Right renal cortex interstitium (tissue), 3 donors: ENCODE data around the gene E2F1. TPM values are rescaled to one million over a fixed set of nuclear protein-coding genes. Genes with fewer than 3 reads are reported as not detected.

Source experiments
- DNase-seq, 3 donors: peaks; one replicate each; pipeline ENCODE4 v3.0.0-alpha.2; 2013; ENCODE audit warnings: low read depth in 3 of 3, low spot score in 2 of 3
- polyA plus RNA-seq, 3 donors: library from polyadenylated mRNA; unstranded; fragments of 120-200 nt; gene quantifications; one replicate each; pipeline ENCODE4 v1.2.1, GENCODE V29; 2013; ENCODE audit not compliant: insufficient read length in 3 of 3

The E2F1 gene, protein sequence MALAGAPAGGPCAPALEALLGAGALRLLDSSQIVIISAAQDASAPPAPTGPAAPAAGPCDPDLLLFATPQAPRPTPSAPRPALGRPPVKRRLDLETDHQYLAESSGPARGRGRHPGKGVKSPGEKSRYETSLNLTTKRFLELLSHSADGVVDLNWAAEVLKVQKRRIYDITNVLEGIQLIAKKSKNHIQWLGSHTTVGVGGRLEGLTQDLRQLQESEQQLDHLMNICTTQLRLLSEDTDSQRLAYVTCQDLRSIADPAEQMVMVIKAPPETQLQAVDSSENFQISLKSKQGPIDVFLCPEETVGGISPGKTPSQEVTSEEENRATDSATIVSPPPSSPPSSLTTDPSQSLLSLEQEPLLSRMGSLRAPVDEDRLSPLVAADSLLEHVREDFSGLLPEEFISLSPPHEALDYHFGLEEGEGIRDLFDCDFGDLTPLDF
- polyA plus RNA-seq: 10 to 100 TPM; 11.0 to 11.4 (median 11.3) TPM

DNA sequence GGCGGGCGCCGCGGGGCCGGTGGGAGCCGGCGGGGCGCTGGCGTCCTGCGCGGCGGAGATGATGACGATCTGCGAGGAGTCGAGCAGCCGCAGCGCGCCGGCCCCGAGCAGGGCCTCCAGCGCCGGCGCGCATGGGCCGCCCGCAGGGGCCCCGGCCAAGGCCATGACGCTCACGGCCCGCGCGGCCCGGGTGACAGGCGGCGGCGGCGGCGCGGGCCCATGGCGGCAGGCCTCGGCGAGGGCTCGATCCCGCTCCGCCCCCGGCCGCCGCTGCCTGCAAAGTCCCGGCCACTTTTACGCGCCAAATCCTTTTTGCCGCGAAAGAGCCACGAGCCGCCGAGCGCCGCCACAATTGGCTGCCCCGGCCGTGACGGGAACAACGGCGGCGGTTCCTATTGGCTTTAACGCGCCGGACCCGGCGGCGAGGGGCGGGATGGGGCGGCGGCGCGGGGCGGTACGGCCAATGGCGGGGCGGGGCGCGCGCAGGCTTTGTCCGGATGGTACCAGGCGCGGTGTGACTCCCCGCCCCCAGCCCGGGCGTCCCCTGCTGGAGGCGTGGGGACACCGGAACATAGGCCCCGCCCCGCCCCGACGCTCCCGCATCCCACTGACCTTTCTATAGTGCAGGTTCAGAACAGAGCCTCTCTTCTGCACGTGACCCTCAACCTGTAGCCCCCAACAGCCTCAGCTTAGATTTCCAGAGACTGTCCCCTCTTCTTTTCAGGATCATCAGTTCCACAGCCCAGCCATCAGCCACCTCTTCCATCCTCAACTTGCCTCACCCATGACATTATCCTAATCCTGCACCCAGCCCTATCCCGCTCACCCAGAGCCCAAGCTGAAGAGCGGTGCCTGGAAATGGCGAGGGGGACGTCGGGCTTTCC lies at the start of gene E2F1:
E2F1 (minus strand) TSS at position 286 of the 884 bp plus-strand sequence; CDS start at position 165, 121 bp downstream.
- DNase-seq: peak in 2 of 3 donors; percentile 83 to 85

DNA sequence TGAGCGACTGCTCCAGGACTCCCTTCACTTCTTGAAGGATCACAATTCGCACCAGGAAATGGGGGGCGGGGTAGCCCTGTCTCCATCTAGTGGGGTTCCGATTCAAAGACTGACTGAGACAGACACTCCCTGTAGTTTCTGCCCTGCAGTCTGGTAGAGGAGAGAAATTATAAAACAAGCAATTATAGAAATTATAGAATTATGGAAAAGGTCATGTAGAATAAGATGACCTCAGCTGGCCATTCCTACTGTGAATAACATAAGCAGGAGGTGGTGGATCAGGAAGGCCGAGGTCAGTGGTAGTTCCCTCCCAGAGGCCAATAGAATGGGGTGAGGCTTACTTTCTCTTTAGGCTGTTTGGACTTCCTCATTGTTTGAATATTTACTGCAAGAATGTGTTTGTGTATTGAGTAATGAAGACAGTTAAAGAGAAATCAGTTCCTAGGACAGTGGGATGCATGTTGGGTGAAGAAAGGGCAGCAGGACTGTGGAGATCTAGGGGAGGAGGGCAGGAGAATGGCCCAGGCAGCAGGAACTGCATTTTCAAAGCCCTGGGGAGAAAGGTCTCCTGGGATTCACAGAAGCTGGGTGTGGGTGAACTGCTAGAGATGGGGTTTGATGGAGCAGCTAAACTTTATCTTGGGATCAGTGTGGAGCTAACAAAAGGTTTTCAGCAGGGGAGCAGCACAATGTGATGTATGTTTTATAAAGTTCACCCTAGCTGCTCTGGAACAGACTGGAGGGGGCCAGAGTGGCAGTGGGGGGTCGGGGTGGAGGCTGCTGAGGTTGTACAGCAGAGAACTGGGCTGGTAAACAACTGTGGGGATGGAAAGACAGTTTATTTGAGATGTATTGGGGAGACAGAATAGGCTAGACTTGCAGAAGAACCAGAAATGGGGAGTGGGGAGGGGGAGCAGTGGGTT lies 47.7 kb upstream of the E2F1 start:
- DNase-seq: peak in 1 of 3 donors; percentile 23

DNA sequence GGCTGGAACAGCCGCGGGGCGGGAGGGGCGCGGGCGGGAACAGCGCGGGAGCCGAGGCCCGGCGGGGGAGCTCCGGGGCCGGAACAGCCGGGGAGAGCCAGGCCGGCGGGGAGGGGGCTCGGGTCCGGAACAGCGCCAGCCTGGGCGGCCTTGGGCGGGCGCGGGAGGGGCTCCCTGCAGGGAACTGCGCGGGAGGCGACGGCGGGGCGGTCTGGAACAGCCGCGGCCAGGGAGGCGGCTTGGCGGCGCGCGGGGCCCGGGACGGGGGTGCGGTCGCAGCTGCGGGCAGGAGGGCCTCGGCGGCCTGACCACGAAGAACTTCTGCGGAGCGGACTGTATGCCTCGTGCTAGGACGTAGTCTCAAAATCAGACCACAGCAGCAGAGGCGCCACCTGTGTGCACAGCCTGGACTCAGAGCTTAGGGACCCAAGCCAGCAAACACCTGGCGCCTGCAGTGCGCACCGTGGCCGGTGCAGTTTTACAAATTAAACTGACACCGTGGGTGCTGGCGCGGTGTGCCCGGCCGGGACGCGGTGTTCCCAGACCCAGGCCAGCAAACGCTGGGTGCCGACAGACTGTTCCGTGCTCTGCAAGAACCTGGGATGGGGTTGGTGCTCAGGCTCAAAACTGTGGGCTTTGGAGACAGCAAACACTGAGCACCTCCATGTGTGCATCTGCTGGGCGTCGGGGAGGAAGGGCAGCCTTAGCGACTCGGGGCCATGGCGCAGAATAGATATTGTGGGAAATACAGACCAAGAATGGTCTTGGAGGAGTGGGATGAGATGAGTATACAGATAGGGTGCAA lies 46.2 kb upstream of the E2F1 start:
- peak in 2 of 3 donors; percentile 53 to 75 for DNase-seq

DNA sequence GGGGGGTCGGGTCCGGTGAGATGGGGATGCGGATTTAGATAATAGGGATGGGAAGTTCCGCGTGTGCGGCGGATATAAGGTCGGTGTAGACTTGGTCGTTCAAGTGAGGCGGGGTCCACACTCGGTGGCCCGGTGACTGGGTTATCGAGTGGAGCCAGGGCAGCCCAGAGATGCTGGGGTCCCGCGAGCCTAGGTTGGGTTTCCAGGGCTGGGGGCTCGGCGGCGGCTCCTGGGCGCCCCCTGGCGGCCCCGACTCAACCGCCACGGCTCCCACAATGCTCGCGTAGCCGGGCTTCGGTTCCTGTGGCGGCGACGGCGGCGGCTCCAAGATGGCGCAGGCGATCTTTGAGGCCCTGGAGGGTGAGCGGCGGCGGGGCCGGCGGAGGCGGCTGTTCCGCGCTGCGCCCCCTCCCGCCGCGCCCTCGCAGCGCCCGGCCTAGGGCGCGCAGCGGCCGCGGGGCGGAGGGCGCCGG lies 45.5 kb upstream of the E2F1 start, which contains the start of gene ZNF341:
ZNF341 (plus strand) TSS at position 304 of the 473 bp plus-strand sequence; CDS start at position 330, 26 bp downstream.
- DNase-seq: peak in 2 of 3 donors; percentile 20 to 84

DNA sequence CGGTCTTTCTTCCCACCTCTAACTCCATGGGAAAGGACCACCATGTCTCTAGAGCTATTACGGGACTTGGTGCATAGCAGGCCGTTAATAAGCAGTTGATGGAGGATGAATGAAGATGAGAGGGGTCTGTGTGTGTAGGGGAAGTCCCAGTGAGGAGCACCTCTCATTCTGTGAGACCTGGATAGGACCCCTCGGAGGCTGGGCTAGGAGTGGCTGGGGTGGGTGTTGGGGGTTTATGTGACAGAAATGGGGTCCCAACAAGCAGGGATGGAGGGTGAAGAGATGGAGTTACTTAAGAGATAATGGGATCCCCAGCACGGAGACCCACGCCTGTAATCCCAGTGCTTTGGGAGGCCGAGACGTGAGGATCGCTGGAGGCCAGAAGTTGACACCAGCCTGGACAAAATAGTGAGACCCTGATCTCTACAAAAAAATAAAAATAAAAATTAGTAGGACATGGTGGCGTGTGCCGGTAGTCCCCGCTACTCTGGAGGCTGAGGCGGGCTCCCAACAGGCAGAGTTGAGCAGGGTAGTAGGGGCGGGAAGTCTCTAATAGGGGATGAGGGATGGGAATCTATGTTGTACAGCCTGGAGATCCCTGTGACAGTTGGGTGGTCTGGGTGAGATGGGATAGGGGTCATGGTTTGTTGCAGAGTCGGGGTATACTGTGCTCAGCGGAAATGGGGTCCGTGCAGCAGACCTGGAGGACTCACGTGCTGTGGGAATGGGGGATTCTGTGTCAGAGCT lies 44.9 kb upstream of the E2F1 start:
- no peak for DNase-seq

DNA sequence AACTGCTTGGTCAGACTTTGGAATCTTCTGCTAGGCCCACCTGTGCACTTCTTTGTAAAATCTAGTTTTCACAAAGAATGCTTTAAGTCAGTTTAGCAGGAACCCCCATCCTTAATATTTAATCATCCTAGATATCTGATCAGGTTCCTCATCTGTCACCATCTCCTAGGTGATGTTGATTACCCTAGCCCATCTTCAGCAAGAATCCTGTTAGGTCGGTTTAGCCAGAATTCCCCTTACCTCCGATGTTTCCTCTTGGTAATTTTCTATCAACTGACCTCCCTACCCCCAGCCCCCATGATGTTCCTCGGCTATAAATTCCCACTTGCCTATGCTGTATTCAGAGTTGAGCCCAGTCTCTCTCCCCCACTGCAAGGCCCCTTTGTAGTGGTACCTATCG lies 42.9 kb upstream of the E2F1 start:
- DNase-seq: no peak

DNA sequence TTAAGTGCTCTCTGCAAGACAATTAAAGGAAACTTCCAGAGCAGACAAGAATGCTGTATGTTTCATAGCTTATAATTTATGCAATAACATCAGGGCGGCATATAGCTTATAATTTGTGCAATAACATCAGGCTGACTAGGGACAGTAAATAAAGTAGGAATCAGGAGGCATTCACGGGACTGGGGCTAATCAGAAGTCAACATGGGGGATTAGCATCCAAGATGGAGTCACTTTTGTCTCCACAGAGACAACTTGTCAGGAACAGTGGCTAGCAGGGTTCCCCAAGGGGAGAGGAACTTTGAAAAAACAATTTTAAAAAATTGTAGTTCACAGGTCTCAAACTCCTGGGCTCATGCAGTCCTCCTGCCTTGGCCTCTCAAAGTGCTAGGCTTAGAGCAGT lies 42.3 kb upstream of the E2F1 start:
- DNase-seq: no peak

DNA sequence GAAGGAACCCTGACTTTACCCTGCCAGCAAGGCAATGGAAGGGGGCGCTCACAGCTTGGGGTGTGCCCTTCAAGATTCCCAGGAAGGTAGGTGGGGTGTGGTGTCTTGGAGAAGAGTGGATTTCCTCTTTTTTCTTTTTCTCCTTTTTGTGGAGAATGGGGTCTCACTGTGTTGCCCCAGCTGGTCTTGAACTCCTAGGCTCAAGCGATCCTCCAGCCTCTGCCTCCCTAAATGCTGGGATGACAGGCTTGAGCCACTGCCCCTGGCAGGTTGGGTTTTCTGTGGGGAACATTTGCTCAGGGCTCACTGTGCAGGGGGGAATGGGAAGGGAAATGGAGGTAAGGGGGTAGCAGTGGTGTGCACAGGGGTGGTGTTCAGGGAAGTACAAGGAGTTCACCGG lies 41.6 kb upstream of the E2F1 start:
- no peak for DNase-seq

DNA sequence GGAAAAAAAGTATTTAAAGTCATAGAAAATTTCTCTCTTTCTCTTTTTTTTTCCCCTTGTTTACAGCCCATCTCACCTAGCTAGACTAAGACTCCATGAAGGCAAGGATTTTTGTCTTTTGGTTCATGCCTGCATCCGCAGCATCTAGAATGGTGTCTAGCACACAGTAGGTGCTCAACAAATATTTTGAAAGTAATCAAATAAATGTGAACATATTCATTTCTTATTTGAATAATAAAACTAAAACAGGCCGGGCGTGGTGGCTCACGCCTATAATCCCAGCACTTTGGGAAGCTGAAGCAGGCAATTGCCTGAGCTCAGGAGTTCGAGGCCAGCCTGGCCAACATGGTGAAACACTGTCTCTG lies 40.9 kb upstream of the E2F1 start:
- no peak for DNase-seq

DNA sequence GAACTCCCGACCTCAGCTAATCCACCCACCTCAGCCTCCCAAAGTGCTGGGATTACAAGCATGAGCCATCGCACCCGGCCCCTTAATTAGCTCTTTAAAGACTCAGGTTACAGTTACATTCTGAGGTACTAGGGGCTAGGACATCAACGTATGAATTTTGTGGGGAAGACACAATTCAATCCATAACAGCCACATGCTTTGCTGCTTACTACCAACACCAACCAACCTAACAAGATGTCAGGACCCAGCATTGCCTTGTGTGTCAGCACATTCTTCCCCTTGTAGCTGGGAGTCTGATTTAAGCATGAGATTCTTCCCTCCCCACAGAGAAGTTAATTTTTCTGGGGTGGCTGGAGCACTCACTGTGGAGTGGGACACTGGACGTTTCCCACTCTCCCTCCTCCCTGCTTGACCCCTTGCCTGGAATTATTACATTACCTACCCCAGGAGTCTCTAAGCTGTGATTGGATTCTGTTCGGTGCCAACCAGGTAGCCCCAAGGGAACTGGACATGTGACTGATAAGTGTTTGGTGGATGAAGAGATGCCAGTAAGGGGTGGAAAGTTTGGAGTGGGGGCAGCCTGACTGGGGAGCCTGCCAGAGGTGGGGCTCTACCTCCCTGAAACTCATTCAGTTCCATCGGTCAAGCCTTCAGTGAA lies 39.6 kb upstream of the E2F1 start:
- DNase-seq: no peak

DNA sequence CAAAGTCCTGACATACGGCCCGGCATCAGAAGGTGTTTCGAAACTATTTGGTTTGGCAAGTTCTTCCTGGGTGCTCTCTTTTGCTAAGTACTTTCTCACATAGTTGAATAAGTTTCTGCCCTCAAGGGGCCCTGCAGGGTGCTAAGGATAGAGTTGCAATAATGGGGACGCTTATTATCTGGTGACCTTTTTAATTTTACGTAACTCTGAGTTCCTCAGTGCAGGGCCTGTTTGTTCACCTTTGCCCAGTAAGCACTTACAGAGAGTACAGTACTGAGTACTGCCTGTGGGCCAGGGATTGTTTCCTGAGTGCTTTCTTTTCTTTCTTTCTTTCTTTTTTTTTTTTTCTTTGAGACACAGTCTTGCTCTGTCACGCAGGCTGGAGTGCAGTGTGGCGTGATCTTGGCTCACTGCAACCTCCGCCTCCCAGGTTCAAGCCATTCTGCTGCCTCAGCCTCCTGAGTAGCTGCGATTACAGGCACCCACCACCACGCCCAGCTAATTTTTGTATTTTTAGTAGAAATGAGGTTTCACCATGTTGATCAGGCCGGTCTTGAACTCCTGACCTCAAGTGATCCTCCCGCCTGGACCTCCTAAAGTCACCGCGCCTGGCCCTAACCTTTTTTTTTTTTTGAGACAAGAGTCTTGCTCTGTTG lies 38.4 kb upstream of the E2F1 start:
- no peak for DNase-seq

DNA sequence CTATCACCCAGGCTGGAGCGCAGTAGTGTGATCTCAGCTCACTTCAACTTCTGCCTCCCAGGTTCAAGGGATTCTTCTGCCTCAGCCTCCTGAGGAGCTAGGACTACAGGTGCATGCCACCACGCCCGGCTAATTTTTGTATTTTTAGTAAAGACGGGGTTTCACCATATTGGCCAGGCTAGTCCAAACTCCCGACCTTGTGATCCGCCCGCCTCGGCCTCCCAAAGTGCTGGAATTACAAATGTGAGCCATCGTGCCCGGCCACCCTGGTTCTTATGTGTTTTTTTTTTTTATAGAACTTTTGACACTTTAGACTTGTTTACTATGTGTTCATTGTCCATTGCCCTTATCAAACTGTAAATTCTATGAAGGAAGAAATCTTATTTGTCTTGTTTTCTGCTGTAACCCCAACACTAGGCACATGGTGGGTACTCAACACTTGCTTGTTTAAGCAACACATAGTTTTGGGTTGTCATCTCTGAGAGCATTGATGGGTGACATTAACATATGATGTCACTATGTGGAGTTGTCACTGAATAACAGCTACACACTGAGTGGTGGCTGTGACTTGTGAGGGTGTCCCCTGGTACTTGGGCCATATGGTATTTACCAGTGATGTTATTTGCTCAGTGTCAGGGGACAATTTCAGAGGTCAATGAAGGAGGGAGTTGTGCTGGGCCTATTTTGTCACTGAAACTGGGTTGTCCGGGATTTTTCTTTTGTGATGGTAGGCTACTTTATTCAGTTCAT lies 35.4 kb upstream of the E2F1 start:
- DNase-seq: no peak

DNA sequence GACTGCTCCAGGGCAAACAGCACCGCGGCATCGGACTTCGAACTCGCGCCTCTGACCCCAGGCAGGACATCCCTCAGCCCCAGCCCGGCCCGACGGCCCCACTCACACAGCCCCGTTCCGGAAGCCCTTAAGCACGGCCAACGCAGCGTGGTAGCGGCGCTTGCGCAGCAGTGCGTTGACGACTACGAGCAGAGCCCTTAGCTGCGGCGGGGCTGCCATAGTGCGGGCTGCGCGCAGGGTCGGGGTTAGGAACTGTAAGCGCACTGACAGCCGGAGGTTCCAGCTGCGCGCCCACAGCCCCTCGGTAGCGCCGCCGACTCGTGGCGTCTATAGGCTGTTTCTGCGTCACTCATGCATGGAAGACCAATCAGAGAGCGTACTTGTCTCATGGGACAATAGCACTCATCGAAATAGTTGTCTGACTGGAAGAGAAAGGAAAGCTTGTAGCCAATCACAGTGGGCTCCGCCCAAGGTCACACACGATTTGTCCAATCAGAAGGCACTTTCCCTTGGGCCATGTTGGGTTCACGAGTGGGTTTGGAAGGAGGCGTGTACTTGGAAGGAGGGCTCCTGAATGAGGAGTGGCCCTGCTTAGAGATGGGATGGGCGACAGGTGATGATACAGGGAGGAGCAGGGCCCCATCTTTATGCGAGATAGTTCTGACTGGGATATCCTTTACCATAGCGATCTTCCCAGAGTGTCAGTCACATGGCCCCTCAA lies 34.0 kb upstream of the E2F1 start, which contains the start of gene PXMP4:
PXMP4 (minus strand) TSS at position 322 of the 721 bp plus-strand sequence; CDS start at position 219, 103 bp downstream.
- DNase-seq: peak; percentile 78 to 87 (median 79)

DNA sequence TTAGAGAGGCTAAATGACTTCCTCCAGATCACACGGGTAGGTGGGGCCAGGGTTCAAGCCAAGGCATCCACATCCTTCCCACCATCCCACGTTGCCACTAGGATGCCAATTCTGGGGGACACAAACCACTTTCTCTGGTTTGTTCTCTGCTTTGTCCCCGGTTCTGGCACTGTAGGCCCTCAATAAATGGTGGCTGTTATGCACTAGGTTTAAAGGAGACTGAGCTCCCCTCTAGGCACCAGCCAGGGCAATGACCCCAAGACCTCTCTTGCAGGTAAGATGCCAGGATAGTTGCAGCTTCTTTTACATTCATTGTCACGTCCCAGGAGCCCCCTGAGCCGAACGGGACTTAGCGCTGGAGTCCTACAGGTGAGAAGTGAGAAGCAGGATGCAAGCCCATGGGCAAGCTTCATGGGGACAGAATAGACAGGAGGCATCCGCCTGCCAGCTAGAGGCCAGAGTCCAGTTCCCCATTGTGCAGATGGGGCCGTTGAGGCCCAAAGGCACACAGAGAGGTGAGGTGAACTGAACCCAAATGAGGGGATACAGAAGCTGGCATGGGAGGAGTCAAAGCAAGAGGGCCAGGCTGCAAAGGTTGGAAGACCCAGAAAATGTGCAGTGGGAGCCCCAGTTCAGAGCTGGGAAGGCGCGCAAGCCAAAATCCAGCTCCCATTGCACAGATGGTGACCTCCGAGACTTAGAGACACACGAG lies 33.2 kb upstream of the E2F1 start:
- DNase-seq: no peak

DNA sequence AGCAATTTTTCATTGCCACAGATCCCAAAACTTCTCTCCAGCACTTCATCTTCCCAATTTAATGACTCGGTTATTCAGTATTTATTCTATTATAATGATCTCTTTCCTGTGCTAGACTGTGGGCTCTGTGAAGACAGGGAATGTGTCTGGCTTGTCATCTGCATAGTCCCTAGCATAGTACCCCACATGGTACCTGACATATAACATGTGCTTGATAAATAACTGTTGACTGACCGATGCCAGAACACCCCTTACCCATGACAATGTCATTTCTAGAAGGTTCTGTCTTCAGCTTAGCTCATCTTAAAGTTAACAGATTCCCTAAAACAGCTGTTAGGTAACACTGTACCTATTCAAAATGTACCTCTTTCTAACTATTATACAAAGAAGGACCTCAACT lies 30.3 kb upstream of the E2F1 start:
- DNase-seq: no peak
